HG03175 (cell line): ENCODE measurements around the gene PDIK1L.

Experiments
- ATAC-seq: cut with Tn5 transposase; IDR thresholded peaks from one replicate; pipeline ENCODE4 v1.9.1; 2021; ENCODE audit warnings: mild to moderate bottlenecking, moderate library complexity; ENCODE audit not compliant: unreplicated experiment

PDIK1L gene

DNA sequence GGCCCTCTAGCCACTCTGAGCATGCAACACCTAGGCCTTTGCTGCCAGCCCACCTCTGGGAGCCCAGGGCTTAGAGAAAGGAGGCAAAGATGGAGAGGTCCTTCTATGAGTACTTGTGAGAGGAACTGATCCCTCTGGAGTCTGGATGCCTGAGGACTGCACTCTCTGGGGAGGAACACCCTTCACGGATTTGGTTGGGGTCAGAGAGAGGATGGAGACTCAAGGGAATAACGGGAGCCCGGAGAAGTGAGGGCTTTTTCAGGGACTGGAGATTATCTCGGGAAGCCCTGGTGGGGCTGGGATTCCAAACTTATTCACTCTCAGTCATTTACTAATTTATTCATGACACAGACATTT is 57.6 kb downstream of the PDIK1L start:
- ATAC-seq: no peak

DNA sequence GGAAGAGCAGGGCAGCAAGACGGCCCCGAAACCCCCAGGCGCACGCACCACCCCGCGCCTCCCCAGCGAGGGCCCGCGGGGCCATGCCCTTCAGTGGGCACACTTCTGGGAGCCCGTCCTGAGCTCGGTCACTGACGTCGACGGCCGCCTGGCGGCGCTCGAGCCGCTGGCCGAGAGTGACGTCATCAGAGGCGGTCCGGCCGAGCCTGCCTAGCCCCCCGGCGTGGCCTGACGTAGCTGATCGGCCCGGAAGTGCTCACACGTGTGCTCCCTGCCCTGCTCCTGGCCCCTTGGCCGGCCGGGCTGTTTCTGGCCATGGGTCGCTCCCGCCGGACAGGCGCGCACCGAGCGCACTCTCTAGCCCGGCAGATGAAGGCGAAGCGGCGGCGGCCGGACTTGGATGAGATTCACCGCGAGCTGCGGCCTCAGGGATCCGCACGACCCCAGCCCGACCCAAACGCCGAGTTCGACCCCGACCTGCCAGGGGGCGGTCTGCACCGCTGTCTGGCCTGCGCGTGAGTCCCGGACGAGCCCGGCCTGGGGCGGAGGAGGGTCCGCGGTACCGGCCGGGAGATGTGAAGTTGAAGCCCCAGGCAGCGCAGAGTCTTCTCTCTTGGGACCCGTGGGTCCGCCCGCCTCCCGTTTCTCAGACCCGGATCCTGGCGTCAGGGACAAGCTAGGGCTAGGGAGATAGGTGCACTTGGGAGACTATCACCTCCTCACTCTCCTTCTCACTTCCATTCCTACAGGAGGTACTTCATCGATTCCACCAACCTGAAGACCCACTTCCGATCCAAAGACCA is 58.2 kb downstream of the PDIK1L start, which contains the start of gene ZNF593:
TSS of gene ZNF593 (plus strand) at position 240 of the 803 bp plus-strand sequence. CDS start at position 316, 76 bp downstream.
- peak; percentile 94 for ATAC-seq

DNA sequence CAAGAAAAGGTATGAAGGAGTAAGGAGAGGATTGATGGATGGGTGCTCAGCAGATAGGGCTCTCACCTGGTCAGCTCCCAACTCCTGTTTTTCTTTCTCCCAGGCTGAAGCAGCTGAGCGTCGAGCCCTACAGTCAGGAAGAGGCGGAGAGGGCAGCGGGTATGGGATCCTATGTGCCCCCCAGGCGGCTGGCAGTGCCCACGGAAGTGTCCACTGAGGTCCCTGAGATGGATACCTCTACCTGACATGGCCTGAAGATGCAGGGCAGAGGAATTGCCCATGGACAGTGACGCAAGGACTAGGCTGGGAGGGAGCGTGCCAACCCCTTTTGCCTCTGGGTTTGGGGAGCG is 58.8 kb downstream of the PDIK1L start:
- ATAC-seq: no peak

DNA sequence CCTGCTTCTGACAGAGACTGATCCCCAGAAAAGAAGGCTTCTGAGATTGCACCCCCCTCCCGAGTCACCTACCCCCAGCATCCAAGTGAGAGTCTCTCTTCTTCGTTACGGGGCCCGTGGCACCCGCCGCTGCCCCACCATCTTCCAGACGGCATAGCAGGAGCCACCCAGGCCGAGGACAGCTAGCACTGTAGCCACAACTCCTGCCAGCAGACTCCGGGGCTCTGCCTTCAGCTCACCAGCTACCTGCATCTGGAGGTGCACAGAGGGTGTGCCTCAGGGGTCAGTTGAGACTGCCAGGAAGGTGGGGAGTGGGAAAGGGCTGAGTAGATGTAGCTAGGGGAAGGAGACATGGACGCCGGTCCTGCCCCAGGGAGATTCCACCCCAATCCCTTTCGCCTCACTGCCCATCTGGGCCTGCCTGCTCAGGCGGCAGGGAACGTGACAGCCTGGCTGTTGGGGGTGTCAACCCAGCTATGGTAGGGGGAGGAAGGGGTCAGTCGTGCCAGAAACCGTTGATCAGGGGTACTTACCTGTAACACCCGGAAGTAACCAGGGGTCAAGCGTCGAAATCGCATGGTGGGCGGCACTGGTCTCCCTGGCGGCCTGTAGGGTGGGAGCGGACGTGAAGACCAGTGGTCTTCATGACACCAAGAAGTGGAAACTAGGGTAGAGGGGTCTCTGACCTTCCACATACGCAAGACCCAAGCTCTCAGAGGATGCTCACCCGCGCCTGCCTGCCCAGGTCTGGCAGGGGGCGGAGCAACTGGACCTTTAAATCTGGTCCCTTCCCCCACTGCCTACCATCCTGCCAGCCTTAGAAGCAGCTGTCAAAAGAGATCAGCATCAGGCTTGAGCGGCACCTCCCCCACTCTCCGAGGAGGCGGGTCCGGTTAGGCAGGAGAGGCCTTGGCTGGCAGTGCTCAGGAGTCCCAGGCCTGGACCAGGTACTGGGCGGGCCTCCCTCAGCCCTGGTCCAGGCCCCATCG is 59.8 kb downstream of the PDIK1L start, which contains the start of gene ZNF593OS:
TSS of gene ZNF593OS (minus strand) at position 749 of the 989 bp plus-strand sequence. CDS start at position 578, 171 bp downstream.
- ATAC-seq: no peak
